Sigmoid colon (tissue), 7 donors: ENCODE data around the gene SLC4A1AP. TPM values are rescaled to one million over a fixed set of nuclear protein-coding genes. Genes with fewer than 3 reads are reported as not detected.
"Not testable (repeated sequence)": the region's sequence is repeated elsewhere in the genome, so short reads cannot be mapped to it uniquely, and the experiment has no call there.

Experiments used
- DNase-seq: peaks from one replicate; pipeline ENCODE4 v3.0.0-alpha.2; 2019
- H3K27ac ChIP-seq, 4 donors: fragments of 200-600 bp; sonication (generic); one replicate each; pipeline ENCODE4 v1.5.1; 2016 to 2019; ENCODE audit warnings: mild to moderate bottlenecking in 1 of 4
- H3K27me3 ChIP-seq, 3 donors: fragments of 200-600 bp; sonication (generic); one replicate each; pipeline ENCODE4 v1.5.1; 2019; ENCODE audit warnings: mild to moderate bottlenecking in 1 of 3
- H3K36me3 ChIP-seq, 4 donors: fragments of 200-600 bp; sonication (generic); one replicate each; pipeline ENCODE4 v1.5.1; 2016 to 2019
- H3K4me1 ChIP-seq, 4 donors: fragments of 200-600 bp; sonication (generic); one replicate each; pipeline ENCODE4 v1.5.1; 2017 to 2019
- H3K4me3 ChIP-seq, 4 donors: fragments of 200-600 bp; sonication (generic); one replicate each; pipeline ENCODE4 v1.5.1; 2017 to 2019; ENCODE audit warnings: mild to moderate bottlenecking in 2 of 4, moderate library complexity in 1 of 4
- H3K9me3 ChIP-seq, 4 donors: fragments of 200-600 bp in 3 of 4; sonication (generic) in 3 of 4; one replicate each; pipeline versions ENCODE4 v1.5.1 to v1.6.1; 2013 to 2019
- EP300 ChIP-seq, 4 donors: sonication (generic); formaldehyde crosslinking; IDR thresholded peaks; one replicate each; pipeline ENCODE4 v1.6.1; 2017; ENCODE audit warnings: antibody characterized with exemption in 4 of 4
- POLR2A ChIP-seq, 2 donors: fragments of 450-650 bp; IDR thresholded peaks; one replicate each; pipeline ENCODE4 v1.6.1; 2016; ENCODE audit warnings: antibody characterized with exemption in 2 of 2, mild to moderate bottlenecking in 2 of 2, moderate library complexity in 2 of 2
- POLR2AphosphoS5 ChIP-seq, 4 donors: sonication (generic); formaldehyde crosslinking; IDR thresholded peaks; one replicate each; pipeline ENCODE4 v1.6.1; 2017; ENCODE audit warnings: antibody characterized with exemption in 4 of 4
- WGBS, 2 donors: extraction: QIAGEN DNeasy Blood & Tissue Kit; methylation state at CpG; one replicate each; pipeline ENCODE4 v1.1.7; 2013; 5-methylcytosine and 5-hydroxymethylcytosine counted together
- intact Hi-C: fragments of 100-400 bp; cut with DNase I; formaldehyde crosslinking; loops from one replicate; pipeline ENCODE4 v1.15.1; 2023
- polyA plus RNA-seq, 3 donors: library from polyadenylated mRNA; stranded (reverse); fragments of 200-250 nt; gene quantifications; one replicate each; pipeline ENCODE4 v1.2.3, GENCODE V29; 2013
- total RNA-seq, 4 donors: library from RNA; depleted of rRNA; stranded (reverse); fragments of >200 nt; gene quantifications; one replicate each; pipeline ENCODE4 v1.1.0, GENCODE V29; 2016
- TF ChIP-seq, protein P1 (sequence below), 4 experiments: fragments of 450-650 bp in 3 of 4; fragments of 200-600 bp in 1 of 4; IDR thresholded peaks; one replicate each; pipeline ENCODE4 v1.5.1; 2016 to 2019; ENCODE audit warnings: antibody characterized with exemption in 4 of 4, mild to moderate bottlenecking in 3 of 4, moderate library complexity in 2 of 4
- donor health status: healthy with polysubstance abuse.
- donor health status: Bipolar disorder and iron deficiency.
- donor health status: healthy.

The SLC4A1AP gene
- total and polyA plus RNA-seq, 7 donors = 10.2 to 21.4 (median 16.0) TPM

GRCh38 chr2:27622921-27623384 is 40.7 kb upstream of the SLC4A1AP start:
- Histone ChIP-seq H3K27me3 (no peaks in the 10 kb centered on the region), H3K4me1 (peaks cover 0 to 10% (median 4%) of the 10 kb centered on the region in 4 donors), H3K36me3 (peaks cover 7 to 64% (median 26%) of the 10 kb centered on the region in 4 donors), H3K9me3 (no peaks in the 10 kb centered on the region), H3K4me3 (no peak overlapping the region), H3K27ac (no peak overlapping the region)
- TF ChIP-seq, protein P1, sequence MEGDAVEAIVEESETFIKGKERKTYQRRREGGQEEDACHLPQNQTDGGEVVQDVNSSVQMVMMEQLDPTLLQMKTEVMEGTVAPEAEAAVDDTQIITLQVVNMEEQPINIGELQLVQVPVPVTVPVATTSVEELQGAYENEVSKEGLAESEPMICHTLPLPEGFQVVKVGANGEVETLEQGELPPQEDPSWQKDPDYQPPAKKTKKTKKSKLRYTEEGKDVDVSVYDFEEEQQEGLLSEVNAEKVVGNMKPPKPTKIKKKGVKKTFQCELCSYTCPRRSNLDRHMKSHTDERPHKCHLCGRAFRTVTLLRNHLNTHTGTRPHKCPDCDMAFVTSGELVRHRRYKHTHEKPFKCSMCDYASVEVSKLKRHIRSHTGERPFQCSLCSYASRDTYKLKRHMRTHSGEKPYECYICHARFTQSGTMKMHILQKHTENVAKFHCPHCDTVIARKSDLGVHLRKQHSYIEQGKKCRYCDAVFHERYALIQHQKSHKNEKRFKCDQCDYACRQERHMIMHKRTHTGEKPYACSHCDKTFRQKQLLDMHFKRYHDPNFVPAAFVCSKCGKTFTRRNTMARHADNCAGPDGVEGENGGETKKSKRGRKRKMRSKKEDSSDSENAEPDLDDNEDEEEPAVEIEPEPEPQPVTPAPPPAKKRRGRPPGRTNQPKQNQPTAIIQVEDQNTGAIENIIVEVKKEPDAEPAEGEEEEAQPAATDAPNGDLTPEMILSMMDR (IDR thresholded peaks at IDR 0.05) = no peak
- no peak for TF ChIP-seq POLR2AphosphoS5 (IDR thresholded peaks at IDR 0.05)
- intact Hi-C loops = no loop called here
- no peak for DNase-seq
- 90 to 93% methylated on average over 3 of the region's 3 CpGs for WGBS, 2 donors

DNA sequence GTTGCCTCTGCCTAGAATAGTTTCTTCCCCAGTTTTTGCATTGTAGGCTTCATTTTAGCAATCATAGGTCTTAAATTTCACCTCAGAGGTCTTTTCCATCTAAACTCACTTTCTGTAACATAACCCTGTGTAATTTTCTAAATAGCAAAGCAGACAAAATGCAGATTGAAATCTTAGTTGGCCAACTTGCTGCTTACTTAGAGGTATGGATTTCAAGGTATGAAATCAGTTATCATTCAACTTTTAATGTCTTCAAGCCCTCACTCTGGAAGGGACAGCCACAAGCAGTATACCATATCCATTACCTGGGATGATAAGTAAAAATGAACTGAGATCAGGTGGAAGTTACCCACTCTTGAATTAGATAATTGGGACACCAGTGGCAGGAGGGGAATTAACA is 38.7 kb upstream of the SLC4A1AP start:
- no peak overlapping the region for H3K27ac ChIP-seq
- intact Hi-C loops = loop anchor here (5.0 kb wide), 1 partner anchor 133 kb away; no protein-coding TSS in a partner anchor
- no peak overlapping the region for H3K4me3 ChIP-seq
- TF ChIP-seq POLR2A (IDR thresholded peaks at IDR 0.05) (no peak), POLR2AphosphoS5 (IDR thresholded peaks at IDR 0.05) (no peak), EP300 (IDR thresholded peaks at IDR 0.05) (no peak)
- TF ChIP-seq, protein P1 (IDR thresholded peaks at IDR 0.05) = no peak
- no peaks in the 10 kb centered on the region for H3K27me3 ChIP-seq
- peaks cover 7 to 44% (median 15%) of the 10 kb centered on the region in 4 donors for H3K36me3 ChIP-seq
- H3K4me1 ChIP-seq = peaks cover 0 to 23% (median 14%) of the 10 kb centered on the region in 4 donors
- no peaks in the 10 kb centered on the region for H3K9me3 ChIP-seq
- DNase-seq = no peak

DNA sequence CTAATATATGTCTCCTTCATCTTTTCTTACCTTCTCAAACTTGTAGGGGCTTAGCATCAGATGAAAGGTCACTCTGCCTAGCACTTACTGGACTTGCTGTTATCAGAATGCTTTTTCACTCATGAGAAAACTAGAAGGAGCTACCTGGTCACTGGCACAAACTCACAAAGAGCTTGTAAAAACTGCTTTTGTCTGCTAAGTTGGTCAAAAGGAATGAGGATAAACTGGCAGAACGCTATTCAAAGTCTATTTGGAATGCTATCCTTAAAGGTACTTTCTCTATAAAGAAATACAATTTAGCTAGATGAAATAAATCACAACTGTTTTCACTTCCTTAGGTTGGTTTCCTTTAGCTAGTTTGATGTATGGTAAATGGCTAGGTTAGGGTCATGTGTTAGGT is 37.4 kb upstream of the SLC4A1AP start:
- intact Hi-C loops = loop anchor here (5.0 kb wide), 1 partner anchor 134 kb away; no protein-coding TSS in a partner anchor
- not testable (repeated sequence) for H3K4me3 ChIP-seq, H3K9me3 ChIP-seq, DNase-seq, H3K27me3 ChIP-seq
- Histone ChIP-seq H3K4me1 (peaks cover 0 to 25% (median 18%) of the 10 kb centered on the region in 4 donors), H3K36me3 (peaks cover 4 to 41% (median 14%) of the 10 kb centered on the region in 4 donors), H3K27ac (peak overlapping the region in 2 of 4 donors; percentile 17 to 80)
- WGBS, 2 donors = 91 to 92% methylated on average over 1 of the region's 1 CpG

GRCh38 chr2:27626921-27627320 is 36.8 kb upstream of the SLC4A1AP start:
- peak overlapping the region in 2 of 4 donors; percentile 17 to 80 for H3K27ac ChIP-seq
- intact Hi-C loops = loop anchor here (5.0 kb wide), 1 partner anchor 135 kb away; no protein-coding TSS in a partner anchor
- peaks cover 0 to 25% (median 18%) of the 10 kb centered on the region in 4 donors for H3K4me1 ChIP-seq
- not testable (repeated sequence) for H3K9me3 ChIP-seq, H3K4me3 ChIP-seq, H3K27me3 ChIP-seq, DNase-seq
- WGBS, 2 donors = 42 to 54% methylated on average over 3 of the region's 3 CpGs
- H3K36me3 ChIP-seq = peaks cover 0 to 41% (median 15%) of the 10 kb centered on the region in 4 donors

- intact Hi-C loops = loop anchor here (5.0 kb wide), 1 partner anchor 136 kb away; no protein-coding TSS in a partner anchor
- Histone ChIP-seq H3K36me3 (peaks cover 0 to 41% (median 16%) of the 10 kb centered on the region in 4 donors), H3K4me1 (peaks cover 0 to 25% (median 18%) of the 10 kb centered on the region in 4 donors), H3K9me3 (no peaks in the 10 kb centered on the region), H3K27me3 (no peaks in the 10 kb centered on the region), H3K4me3 (peak overlapping the region; percentile 60 to 94 (median 70)), H3K27ac (peak overlapping the region; percentile 67 to 80 (median 76))
- no peak for DNase-seq
- no peak for TF ChIP-seq POLR2AphosphoS5 (IDR thresholded peaks at IDR 0.05)
- no peak for TF ChIP-seq EP300 (IDR thresholded peaks at IDR 0.05)
- TF ChIP-seq, protein P1 (IDR thresholded peaks at IDR 0.05) = no peak
- no peak for TF ChIP-seq POLR2A (IDR thresholded peaks at IDR 0.05)
- WGBS, 2 donors = 4 to 7% methylated on average over 21 of the region's 21 CpGs
Observed at GRCh38 chr2:27627963-27628766, 35.5 kb upstream of the SLC4A1AP start.
